HFF-Myc (cell line): ENCODE data around the gene PHF19.

Experiments
- DNase-seq: peaks from one replicate; pipeline ENCODE4 v3.0.0-alpha.2; 2011; ENCODE audit warnings: low read depth; ENCODE audit errors: extremely low read depth
- H3K4me3 ChIP-seq: replicated peaks from 2 replicates; pipeline ENCODE4 v1.5.1; 2011; ENCODE audit warnings: low read depth, mild to moderate bottlenecking, control low read depth, low read length
- TF ChIP-seq, protein P1 (sequence below): IDR thresholded peaks from 2 replicates; pipeline ENCODE4 v1.5.1; 2012; ENCODE audit warnings: mild to moderate bottlenecking, low read depth, low read length, control low read depth; ENCODE audit errors: missing control alignments

The PHF19 gene

DNA sequence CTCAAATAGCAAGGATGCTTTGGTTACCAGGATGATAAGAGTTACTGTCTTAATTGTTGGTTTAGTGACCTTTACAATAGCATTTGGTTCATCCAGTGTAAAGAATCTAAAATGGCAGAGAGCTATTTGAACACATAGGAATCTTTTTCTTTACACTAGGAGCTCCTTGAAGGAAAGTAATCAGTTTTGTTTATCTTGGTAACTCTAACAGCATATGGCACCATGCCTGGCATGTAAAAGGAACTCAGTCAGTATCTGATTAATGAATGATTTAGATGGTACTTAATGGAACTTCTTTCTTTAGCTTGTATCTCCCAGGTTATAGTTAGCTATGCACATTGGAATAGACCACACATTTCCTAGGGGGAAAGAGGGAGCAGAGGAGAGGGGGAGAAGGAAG, 44.2 kb downstream of the PHF19 start:
- DNase-seq, result no peak
- TF ChIP-seq, protein P1, sequence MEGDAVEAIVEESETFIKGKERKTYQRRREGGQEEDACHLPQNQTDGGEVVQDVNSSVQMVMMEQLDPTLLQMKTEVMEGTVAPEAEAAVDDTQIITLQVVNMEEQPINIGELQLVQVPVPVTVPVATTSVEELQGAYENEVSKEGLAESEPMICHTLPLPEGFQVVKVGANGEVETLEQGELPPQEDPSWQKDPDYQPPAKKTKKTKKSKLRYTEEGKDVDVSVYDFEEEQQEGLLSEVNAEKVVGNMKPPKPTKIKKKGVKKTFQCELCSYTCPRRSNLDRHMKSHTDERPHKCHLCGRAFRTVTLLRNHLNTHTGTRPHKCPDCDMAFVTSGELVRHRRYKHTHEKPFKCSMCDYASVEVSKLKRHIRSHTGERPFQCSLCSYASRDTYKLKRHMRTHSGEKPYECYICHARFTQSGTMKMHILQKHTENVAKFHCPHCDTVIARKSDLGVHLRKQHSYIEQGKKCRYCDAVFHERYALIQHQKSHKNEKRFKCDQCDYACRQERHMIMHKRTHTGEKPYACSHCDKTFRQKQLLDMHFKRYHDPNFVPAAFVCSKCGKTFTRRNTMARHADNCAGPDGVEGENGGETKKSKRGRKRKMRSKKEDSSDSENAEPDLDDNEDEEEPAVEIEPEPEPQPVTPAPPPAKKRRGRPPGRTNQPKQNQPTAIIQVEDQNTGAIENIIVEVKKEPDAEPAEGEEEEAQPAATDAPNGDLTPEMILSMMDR, result no peak
- H3K4me3 ChIP-seq, result no peak overlapping the region

GRCh38 chr9:120830865-120831264, 46.1 kb downstream of the PHF19 start:
- TF ChIP-seq, protein P1, result no peak
- no peak overlapping the region for H3K4me3 ChIP-seq
- no peak for DNase-seq

DNA sequence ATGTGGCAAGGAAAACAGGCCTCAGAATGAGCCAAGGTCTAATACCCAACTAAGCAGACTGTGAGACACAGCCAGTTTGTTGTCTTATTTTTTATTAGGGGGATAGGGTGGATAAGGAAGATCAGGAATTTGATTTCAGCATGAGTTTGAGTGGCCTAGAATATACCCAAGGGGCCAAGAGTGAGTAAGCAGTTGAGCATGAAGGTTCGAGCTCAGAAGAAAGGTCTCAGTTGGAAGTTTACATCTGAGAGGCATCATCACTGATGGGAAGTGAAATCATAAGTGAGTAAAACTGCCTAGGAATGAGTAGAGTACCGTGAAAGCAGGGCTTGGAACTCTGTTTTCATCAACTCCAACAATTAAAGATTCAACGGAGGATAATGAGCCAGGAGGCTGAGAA, 46.8 kb downstream of the PHF19 start:
- TF ChIP-seq, protein P1, result no peak
- no peak overlapping the region for H3K4me3 ChIP-seq
- no peak for DNase-seq

DNA sequence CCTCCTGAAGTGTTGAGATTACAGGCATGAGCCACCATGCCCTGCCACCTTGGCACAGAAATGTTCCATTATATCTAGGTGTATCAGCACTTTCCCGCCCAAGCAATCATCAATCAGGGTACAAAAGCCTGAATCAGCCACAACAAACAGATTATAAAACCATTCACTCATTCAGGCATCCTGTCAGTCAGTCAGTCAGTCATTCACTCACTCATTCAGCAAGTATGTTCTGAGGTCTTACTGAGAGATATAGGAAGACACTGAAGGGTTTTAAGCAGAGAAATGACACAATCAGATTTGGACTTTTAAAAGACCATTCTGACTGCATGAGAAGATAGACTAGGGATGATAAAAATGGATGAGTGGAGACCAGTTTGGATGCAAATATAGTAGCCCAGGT, 47.3 kb downstream of the PHF19 start:
- H3K4me3 ChIP-seq, result no peak overlapping the region
- TF ChIP-seq, protein P1, result no peak
- no peak for DNase-seq

DNA sequence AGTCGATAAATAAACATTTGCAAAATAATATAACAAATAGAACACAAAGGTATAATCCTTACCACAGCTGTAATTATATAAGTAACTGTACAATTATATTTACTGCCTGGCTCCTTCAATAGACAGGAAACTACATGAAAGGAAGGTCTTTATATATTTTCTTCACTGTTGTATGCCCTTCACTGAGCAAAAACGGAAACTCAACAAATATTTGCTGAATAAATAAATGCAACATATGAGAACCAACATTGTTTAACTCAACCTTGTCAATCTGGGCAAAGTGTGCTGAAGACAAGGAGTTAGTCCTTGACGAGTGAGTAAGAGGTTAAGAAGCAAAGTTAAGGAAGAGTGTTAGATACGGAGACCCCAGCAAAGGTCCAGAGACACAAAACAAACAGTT, 56.9 kb downstream of the PHF19 start:
- TF ChIP-seq, protein P1, result no peak
- no peak for DNase-seq
- no peak overlapping the region for H3K4me3 ChIP-seq

DNA sequence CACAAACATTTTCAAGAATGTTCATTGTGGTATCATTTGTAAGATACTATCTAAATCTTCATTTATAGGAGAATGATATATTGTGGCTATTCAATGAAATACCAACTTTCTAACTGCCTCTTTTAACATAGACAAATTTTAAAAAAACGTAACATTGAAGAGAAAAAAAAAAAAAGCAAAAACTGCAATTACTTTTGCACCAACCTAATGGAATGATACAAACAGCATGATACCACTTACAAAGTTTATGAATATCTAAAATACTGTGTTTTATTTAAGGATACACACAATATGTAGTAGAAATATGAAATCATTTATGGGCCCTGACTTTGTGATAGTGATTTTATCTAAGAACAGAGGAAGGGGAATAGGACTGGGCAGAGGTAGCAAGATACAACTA, 58.4 kb downstream of the PHF19 start:
- TF ChIP-seq, protein P1, result no peak
- DNase-seq, result no peak
- no peak overlapping the region for H3K4me3 ChIP-seq

GRCh38 chr9:120815075-120815474, 61.9 kb downstream of the PHF19 start:
- no peak for DNase-seq
- TF ChIP-seq, protein P1, result no peak
- no peak overlapping the region for H3K4me3 ChIP-seq
